Endothelial cell (in vitro differentiated cells): ENCODE results near the gene TPST1. TPM values are rescaled to one million over a fixed set of nuclear protein-coding genes. Genes with fewer than 3 reads are reported as not detected.

Source experiments
- DNase-seq: peaks from one replicate; pipeline ENCODE4 v3.0.0; 2021; ENCODE audit warnings: low spot score
- H3K27ac Mint-ChIP-seq: one replicate; pipeline ENCODE4 v1.8.0; 2021; ENCODE audit warnings: mixed read lengths, inconsistent platforms; ENCODE audit not compliant: unreplicated experiment
- H3K27me3 Mint-ChIP-seq: one replicate; pipeline ENCODE4 v1.8.0; 2021; ENCODE audit warnings: mild to moderate bottlenecking, moderate library complexity, mixed read lengths, inconsistent platforms; ENCODE audit not compliant: unreplicated experiment
- H3K36me3 Mint-ChIP-seq: one replicate; pipeline ENCODE4 v1.8.0; 2021; ENCODE audit warnings: mild to moderate bottlenecking, low read depth, mixed read lengths, inconsistent platforms; ENCODE audit not compliant: unreplicated experiment
- H3K4me1 Mint-ChIP-seq: one replicate; pipeline ENCODE4 v1.8.0; 2021; ENCODE audit warnings: mild to moderate bottlenecking, mixed read lengths, inconsistent platforms; ENCODE audit not compliant: unreplicated experiment
- H3K4me3 Mint-ChIP-seq: one replicate; pipeline ENCODE4 v1.8.0; 2021; ENCODE audit warnings: mild to moderate bottlenecking, mixed read lengths, inconsistent platforms; ENCODE audit not compliant: unreplicated experiment
- H3K9me3 Mint-ChIP-seq: one replicate; pipeline ENCODE4 v1.8.0; 2021; ENCODE audit warnings: mixed read lengths, inconsistent platforms; ENCODE audit not compliant: unreplicated experiment
- CTCF ChIP-seq: fragments of 200-600 bp; sonication (generic); IDR thresholded peaks from one replicate; pipeline ENCODE4 v1.5.0; 2021; ENCODE audit warnings: antibody characterized with exemption; ENCODE audit not compliant: unreplicated experiment
- total RNA-seq: library from RNA; stranded (reverse); fragmentation: NEBNext Ultra II Directional; extraction: Animal tissue kit (Norgen Biotek cat#: 25700); gene quantifications from one replicate; pipeline ENCODE4 v1.2.1, GENCODE V29; 2021; ENCODE audit not compliant: unreplicated experiment

Gene TPST1
- total RNA-seq, 1 donor from 2014 or later = 17.7 TPM

GRCh38 chr7:66207540-66207939 lies 2.4 kb downstream of the TPST1 start:
- TF ChIP-seq CTCF = no peak
- peaks cover 13% of the 10 kb centered on the region for H3K27me3 Mint-ChIP-seq
- peaks cover 11% of the 10 kb centered on the region for H3K36me3 Mint-ChIP-seq
- no peak overlapping the region for H3K27ac Mint-ChIP-seq
- H3K4me3 Mint-ChIP-seq = no peak overlapping the region
- DNase-seq = no peak
- H3K9me3 Mint-ChIP-seq = no peaks in the 10 kb centered on the region
- H3K4me1 Mint-ChIP-seq = peaks cover 7% of the 10 kb centered on the region

DNA sequence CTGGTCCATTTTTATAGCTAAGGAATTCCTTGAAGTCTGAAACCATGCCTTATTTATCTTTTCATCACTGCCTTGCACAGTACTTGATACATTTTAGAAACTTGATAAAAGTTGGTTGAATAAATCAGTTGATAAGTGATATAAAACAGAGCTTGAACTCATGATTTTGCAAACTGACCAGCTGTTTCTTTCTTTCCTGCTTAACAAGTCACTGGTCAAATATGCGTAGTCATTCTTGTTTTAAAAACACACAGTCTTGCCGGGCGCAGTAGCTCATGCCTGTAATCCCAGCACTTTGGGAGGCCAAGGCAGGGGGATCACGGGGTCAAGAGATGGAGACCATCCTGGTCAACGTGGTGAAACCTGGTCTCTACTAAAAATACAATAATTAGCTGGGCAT lies 6.3 kb downstream of the TPST1 start:
- H3K4me3 Mint-ChIP-seq = no peak overlapping the region
- peaks cover 3% of the 10 kb centered on the region for H3K27me3 Mint-ChIP-seq
- DNase-seq = no peak
- H3K4me1 Mint-ChIP-seq = no peaks in the 10 kb centered on the region
- H3K36me3 Mint-ChIP-seq = peaks cover 11% of the 10 kb centered on the region
- no peak overlapping the region for H3K27ac Mint-ChIP-seq
- no peaks in the 10 kb centered on the region for H3K9me3 Mint-ChIP-seq
- no peak for TF ChIP-seq CTCF

GRCh38 chr7:66213637-66214036 lies 8.5 kb downstream of the TPST1 start:
- no peak for DNase-seq
- no peak overlapping the region for H3K4me3 Mint-ChIP-seq
- peaks cover 10% of the 10 kb centered on the region for H3K36me3 Mint-ChIP-seq
- H3K27ac Mint-ChIP-seq = no peak overlapping the region
- H3K4me1 Mint-ChIP-seq = no peaks in the 10 kb centered on the region
- peaks cover 1% of the 10 kb centered on the region for H3K27me3 Mint-ChIP-seq
- H3K9me3 Mint-ChIP-seq = no peaks in the 10 kb centered on the region
- no peak for TF ChIP-seq CTCF

DNA sequence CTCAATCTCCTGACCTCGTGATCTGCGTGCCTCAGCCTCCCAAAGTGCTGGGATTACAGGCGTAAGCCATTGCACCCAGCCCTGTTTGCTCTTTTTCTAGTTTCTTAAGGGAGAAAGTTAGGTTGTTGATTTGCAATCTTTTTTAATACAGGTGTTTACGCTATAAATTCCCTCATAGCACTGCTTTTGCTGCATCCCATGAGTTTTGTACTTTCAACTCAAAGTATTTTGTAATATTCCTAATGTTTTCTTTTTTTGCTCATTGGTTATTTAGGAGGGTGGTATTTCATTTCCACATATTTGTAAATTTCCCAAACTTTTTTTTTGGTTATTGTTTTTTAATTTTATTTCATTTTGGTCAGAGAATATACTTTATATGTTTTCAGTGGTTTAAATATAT lies 11.6 kb downstream of the TPST1 start:
- Mint-ChIP-seq H3K27me3 (no peaks in the 10 kb centered on the region), H3K27ac (no peak overlapping the region), H3K9me3 (no peaks in the 10 kb centered on the region), H3K4me3 (no peak overlapping the region), H3K4me1 (no peaks in the 10 kb centered on the region), H3K36me3 (no peaks in the 10 kb centered on the region)
- no peak for DNase-seq
- TF ChIP-seq CTCF = no peak

DNA sequence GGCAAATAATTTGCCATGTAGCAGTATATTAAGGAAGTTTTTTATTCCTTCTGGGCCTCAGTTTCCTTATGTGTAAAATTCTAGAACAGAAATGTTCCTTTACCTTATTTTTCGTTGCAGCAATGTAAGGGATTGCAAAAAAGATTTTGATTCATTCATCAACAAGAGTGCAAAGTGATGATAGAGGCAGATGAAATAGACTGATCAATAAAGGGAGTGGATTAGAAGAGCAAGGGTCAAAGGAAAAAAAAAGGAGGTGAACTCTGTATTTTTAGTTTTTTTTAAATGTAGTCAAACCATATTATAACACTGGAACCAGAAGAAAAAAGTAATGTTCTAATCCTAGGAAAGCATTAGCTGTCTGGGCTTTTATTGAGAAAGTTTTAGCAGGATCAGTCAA lies 14.7 kb downstream of the TPST1 start:
- no peaks in the 10 kb centered on the region for H3K36me3 Mint-ChIP-seq
- no peaks in the 10 kb centered on the region for H3K4me1 Mint-ChIP-seq
- TF ChIP-seq CTCF = no peak
- H3K27ac Mint-ChIP-seq = no peak overlapping the region
- H3K4me3 Mint-ChIP-seq = no peak overlapping the region
- no peaks in the 10 kb centered on the region for H3K27me3 Mint-ChIP-seq
- no peaks in the 10 kb centered on the region for H3K9me3 Mint-ChIP-seq
- DNase-seq = no peak
